Bronchial epithelial cell (primary cell): Measurements from ENCODE around the gene AQP6. TPM values are rescaled to one million over a fixed set of nuclear protein-coding genes. Genes with fewer than 3 reads are reported as not detected.

ENCODE experiments used
- DNase-seq: peaks from one replicate; pipeline ENCODE4 v3.0.0-alpha.2; 2010; ENCODE audit warnings: low read depth
- FAIRE-seq: peaks from 2 replicates; lab custom pipeline; 2011; peaks lifted over from hg19 to GRCh38; lab: Jason Lieb, UNC
- H3K27me3 ChIP-seq: 2 replicates; pipeline ENCODE4 v1.5.1; 2011; ENCODE audit warnings: low read length; ENCODE audit not compliant: control insufficient read depth, insufficient read depth
- H3K36me3 ChIP-seq: 2 replicates; pipeline ENCODE4 v1.5.1; 2011; ENCODE audit warnings: low read length; ENCODE audit not compliant: control insufficient read depth, insufficient read depth
- H3K4me3 ChIP-seq: 2 replicates; pipeline ENCODE4 v1.5.1; 2011; ENCODE audit warnings: mild to moderate bottlenecking, low read depth, low read length, control low read depth
- CTCF ChIP-seq: IDR thresholded peaks from 2 replicates; pipeline ENCODE4 v1.5.1; 2011; ENCODE audit warnings: mild to moderate bottlenecking, moderate library complexity, low read length, control low read depth, inconsistent platforms; ENCODE audit not compliant: insufficient read depth, severe bottlenecking
- total RNA-seq: library from RNA; depleted of rRNA; stranded (reverse); fragments of >200 nt; gene quantifications from 2 replicates; pipeline ENCODE4 v1.2.1, GENCODE V29; 2014

AQP6 gene
- total RNA-seq, 1 donor from 2014 or later, result not detected

GRCh38 chr12:49973361-49973830 lies 649 bp downstream of the AQP6 start:
- DNase-seq (no peak), FAIRE-seq (no peak)
- Histone ChIP-seq H3K4me3 (no peak overlapping the region), H3K36me3 (no peaks in the 10 kb centered on the region), H3K27me3 (no peaks in the 10 kb centered on the region)
- no peak for TF ChIP-seq CTCF

- TF ChIP-seq CTCF, result peak; percentile 64
- FAIRE-seq (no peak), DNase-seq (peak; percentile 30)
- Histone ChIP-seq H3K27me3 (no peaks in the 10 kb centered on the region), H3K36me3 (no peaks in the 10 kb centered on the region), H3K4me3 (no peak overlapping the region)
Measured at GRCh38 chr12:49974231-49974675, 1.5 kb downstream of the AQP6 start.

GRCh38 chr12:49974677-49975317 lies 2.0 kb downstream of the AQP6 start:
- FAIRE-seq, result no peak
- no peaks in the 10 kb centered on the region for H3K27me3 ChIP-seq
- no peak overlapping the region for H3K4me3 ChIP-seq
- no peaks in the 10 kb centered on the region for H3K36me3 ChIP-seq
- no peak for TF ChIP-seq CTCF
- DNase-seq, result no peak

GRCh38 chr12:49975318-49975761 lies 2.6 kb downstream of the AQP6 start:
- DNase-seq (no peak), FAIRE-seq (no peak)
- Histone ChIP-seq H3K4me3 (no peak overlapping the region), H3K27me3 (no peaks in the 10 kb centered on the region), H3K36me3 (no peaks in the 10 kb centered on the region)
- no peak for TF ChIP-seq CTCF

GRCh38 chr12:49976557-49976956 lies 3.8 kb downstream of the AQP6 start:
- DNase-seq (no peak), FAIRE-seq (no peak)
- Histone ChIP-seq H3K27me3 (no peaks in the 10 kb centered on the region), H3K36me3 (no peaks in the 10 kb centered on the region), H3K4me3 (no peak overlapping the region)
- no peak for TF ChIP-seq CTCF
